K562 (cell line): ENCODE measurements around the gene TENT4B. TPM values are rescaled to one million over a fixed set of nuclear protein-coding genes. Genes with fewer than 3 reads are reported as not detected.

ENCODE experiments used
- ATAC-seq: fragments of 200-7000 bp; cut with Tn5 transposase; 3 replicates; pipeline ENCODE4 v1.9.1; 2020; ENCODE audit warnings: moderate library complexity
- BruUV-seq: library from RNA; stranded (reverse); fragments of 400-500 nt; replicated peaks from 2 replicates; lab custom pipeline; 2021; lab: Mats Ljungman, UMichigan
- CTCF ChIA-PET: fragments of 300-600 bp; formaldehyde crosslinking; extraction: SDS; loops from one replicate; lab custom pipeline; 2021; ENCODE audit warnings: low intra/inter-chr PET ratio; lab: Yijun Ruan, JAX
- POLR2A ChIA-PET: fragments of 300-600, 350-650 bp; sonication (Branson Sonifier 250); formaldehyde crosslinking; extraction: SDS; loops from one replicate; lab custom pipeline; 2021; ENCODE audit warnings: antibody characterized with exemption, inconsistent platforms; lab: Yijun Ruan, JAX
- DNase-seq, 4 experiments: peaks; one replicate each; pipeline versions ENCODE4 v3.0.0 to v3.0.0-alpha.2; 2011 to 2018; ENCODE audit warnings: low spot score in 3 of 4, mixed read lengths in 3 of 4; ENCODE audit errors: extremely low read depth in 1 of 4
- FAIRE-seq: peaks from 2 replicates; lab custom pipeline; 2011; peaks lifted over from hg19 to GRCh38; lab: Jason Lieb, UNC
- H2AFZ ChIP-seq: 2 replicates; pipeline ENCODE4 v1.6.0; 2011; ENCODE audit warnings: low read depth, low read length, control low read depth, inconsistent platforms
- H3K27ac ChIP-seq: fragments of 200-600 bp; 3 replicates; pipeline ENCODE4 v1.8.0; 2011; ENCODE audit warnings: low read depth, mild to moderate bottlenecking, control low read depth, inconsistent platforms, low read length, moderate library complexity, mixed read lengths; ENCODE audit errors: extremely low read depth
- H3K27me3 ChIP-seq, 2 experiments: fragments of 300-600 bp in 1 of 2; 2 replicates in 1 of 2; 3 replicates in 1 of 2; pipeline versions ENCODE4 v1.6.0 to v1.8.0; 2011; ENCODE audit warnings: inconsistent platforms in 2 of 2, low read length in 2 of 2, mild to moderate bottlenecking in 1 of 2, mixed read lengths in 1 of 2, moderate library complexity in 1 of 2; ENCODE audit not compliant: control insufficient read depth in 2 of 2, insufficient read depth in 2 of 2
- H3K36me3 ChIP-seq: fragments of 300-600 bp; 3 replicates; pipeline ENCODE4 v1.8.0; 2011; ENCODE audit warnings: mild to moderate bottlenecking, low read length, inconsistent platforms; ENCODE audit not compliant: control insufficient read depth, insufficient read depth
- H3K4me1 ChIP-seq, 2 experiments: fragments of 200-600 bp in 1 of 2; replicated peaks in 1 of 2; 2 replicates in 1 of 2; 3 replicates in 1 of 2; pipeline versions ENCODE4 v1.5.1 to v1.8.0; 2011; ENCODE audit warnings: inconsistent platforms in 2 of 2, low read length in 2 of 2, mild to moderate bottlenecking in 1 of 2, mixed read lengths in 1 of 2, moderate library complexity in 1 of 2; ENCODE audit not compliant: control insufficient read depth in 2 of 2, insufficient read depth in 2 of 2
- H3K4me2 ChIP-seq: 2 replicates; pipeline ENCODE4 v1.6.1; 2011; ENCODE audit warnings: low read length, control low read depth, inconsistent platforms, mixed read lengths; ENCODE audit not compliant: insufficient read depth
- H3K4me3 ChIP-seq: fragments of 200-600 bp; sonication (generic), shearing (Covaris generic); 2 replicates; pipeline ENCODE4 v1.5.1; 2016; ENCODE audit warnings: control low read depth, inconsistent platforms
- H3K79me2 ChIP-seq: fragments of 200-600 bp; 3 replicates; pipeline ENCODE4 v1.8.0; 2011; ENCODE audit warnings: low read length, inconsistent platforms; ENCODE audit not compliant: control insufficient read depth, insufficient read depth
- H3K9ac ChIP-seq, 2 experiments: 2 replicates each; pipeline versions ENCODE4 v1.6.0 to v1.6.1; 2011; ENCODE audit warnings: low read depth in 2 of 2, low read length in 2 of 2, control low read depth in 1 of 2, inconsistent platforms in 1 of 2, mild to moderate bottlenecking in 1 of 2, mixed read lengths in 1 of 2; ENCODE audit not compliant: insufficient read depth in 1 of 2
- H3K9me1 ChIP-seq: one replicate; pipeline ENCODE4 v1.6.0; 2011; ENCODE audit warnings: inconsistent platforms, mild to moderate bottlenecking, low read length, moderate library complexity; ENCODE audit not compliant: control insufficient read depth, insufficient read depth
- H3K9me3 ChIP-seq: replicated peaks from 2 replicates; pipeline ENCODE4 v1.5.1; 2011; ENCODE audit warnings: low read depth, low read length, inconsistent platforms; ENCODE audit not compliant: control insufficient read depth, insufficient read depth
- H4K20me1 ChIP-seq: replicated peaks from 2 replicates; pipeline ENCODE4 v1.6.1; 2011; ENCODE audit warnings: low read length, inconsistent platforms, mixed read lengths; ENCODE audit not compliant: control insufficient read depth, insufficient read depth
- ARNT ChIP-seq, 2 experiments: fragments of 450-650 bp; IDR thresholded peaks; 2 replicates each; pipeline ENCODE4 v1.6.1; 2016; ENCODE audit warnings: mild to moderate bottlenecking in 1 of 2
- BRD9 ChIP-seq: fragments of 450-650 bp; IDR thresholded peaks from 2 replicates; pipeline ENCODE4 v1.6.1; 2018; ENCODE audit warnings: low read depth; ENCODE audit not compliant: partially characterized antibody
- CREM ChIP-seq: IDR thresholded peaks from 2 replicates; pipeline ENCODE4 v1.6.1; 2014; ENCODE audit warnings: antibody characterized with exemption, low read depth
- ILK ChIP-seq: fragments of 450-650 bp; IDR thresholded peaks from 2 replicates; pipeline ENCODE4 v1.6.1; 2016; ENCODE audit warnings: missing genetic modification characterization, low read depth, mild to moderate bottlenecking, missing compliant biosample characterization, moderate library complexity, borderline replicate concordance
- NCOR1 ChIP-seq: fragments of 450-650 bp; IDR thresholded peaks from 2 replicates; pipeline ENCODE4 v1.6.1; 2016; ENCODE audit warnings: mild to moderate bottlenecking, moderate library complexity
- PHB2 ChIP-seq: fragments of 450-650 bp; IDR thresholded peaks from 2 replicates; pipeline ENCODE4 v1.6.1; 2017; ENCODE audit warnings: low read depth
- PTBP1 ChIP-seq: fragments of 200-400 bp; formaldehyde crosslinking; IDR thresholded peaks from 2 replicates; pipeline ENCODE4 v1.6.1; 2017; ENCODE audit warnings: low read depth, low read length
- U2AF1 ChIP-seq: fragments of 200-400 bp; formaldehyde crosslinking; optimal IDR thresholded peaks from 2 replicates; pipeline ENCODE3; 2017; ENCODE audit warnings: mild to moderate bottlenecking, low read depth, low read length, moderate library complexity
- USF2 ChIP-seq: sonication (generic); formaldehyde crosslinking; IDR thresholded peaks from 2 replicates; pipeline ENCODE4 v1.5.0; 2020; ENCODE audit warnings: missing genetic modification reagents
- ZFX ChIP-seq: sonication (generic); formaldehyde crosslinking; IDR thresholded peaks from 2 replicates; pipeline ENCODE4 v1.8.0; 2022; ENCODE audit warnings: mild to moderate bottlenecking, missing genetic modification reagents, moderate library complexity
- ZNF175 ChIP-seq: fragments of 200-800 bp; sonication (Bioruptor generic); IDR thresholded peaks from 2 replicates; pipeline ENCODE4 v1.6.1; 2016; ENCODE audit warnings: low read depth, mild to moderate bottlenecking, missing genetic modification characterization, missing compliant biosample characterization
- WGBS: fragments of 100-300 bp; shearing (Covaris generic); methylation state at CpG from one replicate; pipeline ENCODE4 v1.1.6; 2016; ENCODE audit warnings: low coverage, mixed read lengths; ENCODE audit not compliant: insufficient coverage; ENCODE audit errors: missing lambda C conversion rate; 5-methylcytosine and 5-hydroxymethylcytosine counted together
- in situ Hi-C: fragments of 300-500 bp; cut with MboI; formaldehyde crosslinking; loops from 4 replicates; pipeline ENCODE4 v1.15.0; 2018; ENCODE audit warnings: inconsistent platforms, mixed read lengths
- intact Hi-C: fragments of 100-400 bp; cut with micrococcal nuclease; formaldehyde crosslinking; loops from 2 replicates; pipeline ENCODE4 v1.14.2; 2022
- polyA plus RNA-seq, 8 experiments: library from polyadenylated mRNA; depleted of rRNA in 4 of 8; stranded (reverse) in 5 of 8; unstranded in 3 of 8; fragments of >200 nt; fragmentation: Nextera tagmentation in 2 of 8; fragmentation: Illumina TruSeq in 1 of 8; extraction: Ambion mirVana in 2 of 8; extraction: Trizol in 1 of 8; gene quantifications; 2 replicates each; pipeline versions ENCODE4 v1.2.1 to v1.2.3, GENCODE V29; 2011 to 2014; ENCODE audit warnings: inconsistent platforms in 1 of 8, missing spikeins in 1 of 8
- total RNA-seq, 7 experiments: library from RNA; depleted of rRNA in 6 of 7; stranded (reverse); fragments of >200 nt in 6 of 7; fragmentation: Illumina TruSeq in 2 of 7; extraction: Trizol in 2 of 7; gene quantifications; 2 replicates each; pipeline versions ENCODE4 v1.2.1 to v1.2.3, GENCODE V29; 2011 to 2021; ENCODE audit warnings: low replicate concordance in 1 of 7
- TF ChIP-seq, protein P1 (sequence below): sonication (generic); formaldehyde crosslinking; IDR thresholded peaks from 2 replicates; pipeline ENCODE4 v1.8.1; 2023; ENCODE audit warnings: mild to moderate bottlenecking, missing genetic modification reagents

Gene TENT4B
- total and polyA plus RNA-seq, 9 of the 15 experiments (the other 6 are each of a cell fraction or from before 2014, with no cell fraction given) = 5.2 to 8.4 (median 7.0) TPM

GRCh38 chr16:50185005-50185505 lies 31.9 kb downstream of the TENT4B start:
- Histone ChIP-seq H3K4me2 (no peak overlapping the region), H3K9ac (no peak overlapping the region), H3K36me3 (no peaks in the 10 kb centered on the region), H3K79me2 (peaks cover 11% of the 10 kb centered on the region; the same call in 1 of the 3 replicates), H3K9me1 (no peaks in the 10 kb centered on the region), H2AFZ (no peak overlapping the region), H3K27ac (no peak overlapping the region)
- no peak for FAIRE-seq
- 55% methylated on average over 3 of the region's 3 CpGs for WGBS
- no peak for DNase-seq
- CTCF ChIA-PET = no interaction called here
- no TSS peak for BruUV-seq
- POLR2A ChIA-PET = interaction anchor here (0.6 to 1.1 kb wide), 3 partner anchors 19 to 125 kb away, joined by 3 read pairs; no protein-coding TSS in a partner anchor
- TF ChIP-seq, protein P1, sequence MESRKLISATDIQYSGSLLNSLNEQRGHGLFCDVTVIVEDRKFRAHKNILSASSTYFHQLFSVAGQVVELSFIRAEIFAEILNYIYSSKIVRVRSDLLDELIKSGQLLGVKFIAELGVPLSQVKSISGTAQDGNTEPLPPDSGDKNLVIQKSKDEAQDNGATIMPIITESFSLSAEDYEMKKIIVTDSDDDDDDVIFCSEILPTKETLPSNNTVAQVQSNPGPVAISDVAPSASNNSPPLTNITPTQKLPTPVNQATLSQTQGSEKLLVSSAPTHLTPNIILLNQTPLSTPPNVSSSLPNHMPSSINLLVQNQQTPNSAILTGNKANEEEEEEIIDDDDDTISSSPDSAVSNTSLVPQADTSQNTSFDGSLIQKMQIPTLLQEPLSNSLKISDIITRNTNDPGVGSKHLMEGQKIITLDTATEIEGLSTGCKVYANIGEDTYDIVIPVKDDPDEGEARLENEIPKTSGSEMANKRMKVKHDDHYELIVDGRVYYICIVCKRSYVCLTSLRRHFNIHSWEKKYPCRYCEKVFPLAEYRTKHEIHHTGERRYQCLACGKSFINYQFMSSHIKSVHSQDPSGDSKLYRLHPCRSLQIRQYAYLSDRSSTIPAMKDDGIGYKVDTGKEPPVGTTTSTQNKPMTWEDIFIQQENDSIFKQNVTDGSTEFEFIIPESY = no peak
- TF ChIP-seq ILK (tag) (no peak), BRD9 (no peak), PTBP1 (no peak), NCOR1 (no peak), ZNF175 (CRISPR knock-in tag) (no peak), U2AF1 (no peak), USF2 (no peak), PHB2 (no peak), CREM (no peak), ZFX (CRISPR knock-in tag) (no peak), ARNT (IDR thresholded peaks at IDR 0.05) (no peak)
- TF ChIP-seq, all 486 proteins: peak for 0
- ATAC-seq = no peak
- Histone ChIP-seq H3K27me3 (no peaks in the 10 kb centered on the region), H3K4me1 (no peaks in the 10 kb centered on the region), H3K9me3 (no peaks in the 10 kb centered on the region), H3K4me3 (no peak overlapping the region), H4K20me1 (peaks cover 6% of the 10 kb centered on the region; the same call in 1 of the 2 replicates)
- intact Hi-C loops = no loop called here
- in situ Hi-C loops = no loop called here
